ENCODE measurements around the gene CENPE.

DNA sequence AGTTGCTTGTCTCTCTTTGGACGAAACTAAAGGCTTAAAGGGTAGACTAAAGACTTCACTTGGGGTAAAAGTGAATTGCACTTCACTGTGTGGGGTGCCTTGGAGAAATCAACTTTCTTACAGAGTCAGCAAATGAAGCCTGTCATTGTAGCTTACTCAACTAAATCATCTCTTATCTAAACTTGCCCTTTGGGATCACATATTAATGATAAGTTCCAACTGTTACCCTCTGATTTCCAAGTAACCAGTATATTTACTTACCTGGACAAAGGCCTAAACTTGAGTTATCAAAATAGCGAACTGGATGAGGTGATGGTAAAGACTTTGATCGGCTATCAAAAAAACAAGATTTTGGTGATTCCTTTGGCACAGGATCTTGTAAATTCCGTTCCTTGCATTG lies 89.6 kb downstream of the CENPE start:
- TF ChIP-seq, protein P1, sequence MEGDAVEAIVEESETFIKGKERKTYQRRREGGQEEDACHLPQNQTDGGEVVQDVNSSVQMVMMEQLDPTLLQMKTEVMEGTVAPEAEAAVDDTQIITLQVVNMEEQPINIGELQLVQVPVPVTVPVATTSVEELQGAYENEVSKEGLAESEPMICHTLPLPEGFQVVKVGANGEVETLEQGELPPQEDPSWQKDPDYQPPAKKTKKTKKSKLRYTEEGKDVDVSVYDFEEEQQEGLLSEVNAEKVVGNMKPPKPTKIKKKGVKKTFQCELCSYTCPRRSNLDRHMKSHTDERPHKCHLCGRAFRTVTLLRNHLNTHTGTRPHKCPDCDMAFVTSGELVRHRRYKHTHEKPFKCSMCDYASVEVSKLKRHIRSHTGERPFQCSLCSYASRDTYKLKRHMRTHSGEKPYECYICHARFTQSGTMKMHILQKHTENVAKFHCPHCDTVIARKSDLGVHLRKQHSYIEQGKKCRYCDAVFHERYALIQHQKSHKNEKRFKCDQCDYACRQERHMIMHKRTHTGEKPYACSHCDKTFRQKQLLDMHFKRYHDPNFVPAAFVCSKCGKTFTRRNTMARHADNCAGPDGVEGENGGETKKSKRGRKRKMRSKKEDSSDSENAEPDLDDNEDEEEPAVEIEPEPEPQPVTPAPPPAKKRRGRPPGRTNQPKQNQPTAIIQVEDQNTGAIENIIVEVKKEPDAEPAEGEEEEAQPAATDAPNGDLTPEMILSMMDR (conservative IDR thresholded peaks at IDR 0.05 in 1 of 2, IDR thresholded peaks at IDR 0.05 in 1 of 2; ENCODE audit: extremely low read depth in 1 of 2, insufficient read depth in 1 of 2, low read depth in 1 of 2, low read length in 2 of 2): no peak
- no peak for TF ChIP-seq EZH2 (IDR thresholded peaks at IDR 0.05; ENCODE audit: borderline replicate concordance, low read length)
